Vagina (tissue), 2 donors: ENCODE data around the gene SAMD3. TPM values are rescaled to one million over a fixed set of nuclear protein-coding genes. Genes with fewer than 3 reads are reported as not detected.

ENCODE experiments used
- DNase-seq, 2 donors: peaks; one replicate each; pipeline ENCODE4 v3.0.0-alpha.2; 2017; ENCODE audit errors: extremely low spot score in 2 of 2
- H3K27ac ChIP-seq: fragments of 200-600 bp; sonication (generic); one replicate; pipeline ENCODE4 v1.5.1; 2019
- H3K27me3 ChIP-seq: fragments of 200-600 bp; sonication (generic); one replicate; pipeline ENCODE4 v1.5.1; 2019
- H3K36me3 ChIP-seq, 2 donors: fragments of 200-600 bp; sonication (generic); one replicate each; pipeline ENCODE4 v1.5.1; 2017 to 2019
- H3K4me1 ChIP-seq: fragments of 200-600 bp; sonication (generic); one replicate; pipeline ENCODE4 v1.5.1; 2019
- H3K4me3 ChIP-seq, 2 donors: fragments of 200-600 bp; sonication (generic); 1 replicate in 1 of 2; 2 replicates in 1 of 2; pipeline ENCODE4 v1.5.1; 2016 to 2019
- H3K9me3 ChIP-seq: fragments of 200-600 bp; sonication (generic); one replicate; pipeline ENCODE4 v1.5.1; 2019
- CTCF ChIP-seq, 3 experiments: fragments of 450-650 bp in 2 of 3; fragments of 200-600 bp in 1 of 3; sonication (generic) in 1 of 3; IDR thresholded peaks; one replicate each; pipeline ENCODE4 v1.5.1; 2017 to 2019; ENCODE audit warnings: antibody characterized with exemption in 3 of 3, mild to moderate bottlenecking in 2 of 3, moderate library complexity in 2 of 3
- POLR2A ChIP-seq, 2 donors: fragments of 450-650 bp; IDR thresholded peaks; one replicate each; pipeline ENCODE4 v1.6.1; 2017; ENCODE audit warnings: antibody characterized with exemption in 2 of 2, mild to moderate bottlenecking in 2 of 2, moderate library complexity in 2 of 2
- POLR2AphosphoS5 ChIP-seq, 2 donors: sonication (generic); formaldehyde crosslinking; IDR thresholded peaks; one replicate each; pipeline ENCODE4 v1.9.0; 2017; ENCODE audit warnings: antibody characterized with exemption in 2 of 2, mild to moderate bottlenecking in 2 of 2, low read depth in 1 of 2; ENCODE audit not compliant: insufficient read depth in 1 of 2
- intact Hi-C: fragments of 100-400 bp; cut with DNase I; formaldehyde crosslinking; loops from one replicate; pipeline ENCODE4 v1.15.1; 2023
- total RNA-seq: library from RNA; depleted of rRNA; stranded (reverse); fragments of >200 nt; gene quantifications from one replicate; pipeline ENCODE4 v1.2.3, GENCODE V29; 2016

Gene SAMD3
- total RNA-seq, 1 donor from 2014 or later: 7.6 TPM

GRCh38 chr6:130218134-130218533, 4.6 kb downstream of the SAMD3 start:
- DNase-seq: no peak
- TF ChIP-seq CTCF (IDR thresholded peaks at IDR 0.05) (no peak), POLR2AphosphoS5 (IDR thresholded peaks at IDR 0.05; ENCODE audit: insufficient read depth in 1 of 2, low read depth in 1 of 2) (no peak)
- Histone ChIP-seq H3K4me1 (no peaks in the 10 kb centered on the region), H3K27ac (no peak overlapping the region), H3K4me3 (no peak overlapping the region), H3K27me3 (no peaks in the 10 kb centered on the region), H3K9me3 (no peaks in the 10 kb centered on the region), H3K36me3 (no peaks in the 10 kb centered on the region)
- intact Hi-C loops: no loop called here

GRCh38 chr6:130216620-130217019, 6.1 kb downstream of the SAMD3 start:
- Histone ChIP-seq H3K27ac (no peak overlapping the region), H3K4me3 (no peak overlapping the region), H3K9me3 (no peaks in the 10 kb centered on the region), H3K36me3 (no peaks in the 10 kb centered on the region), H3K4me1 (no peaks in the 10 kb centered on the region), H3K27me3 (no peaks in the 10 kb centered on the region)
- DNase-seq: no peak
- intact Hi-C loops: no loop called here
- no peak for TF ChIP-seq CTCF (IDR thresholded peaks at IDR 0.05)
- no peak for TF ChIP-seq POLR2AphosphoS5 (IDR thresholded peaks at IDR 0.05; ENCODE audit: insufficient read depth in 1 of 2, low read depth in 1 of 2)
- TF ChIP-seq POLR2A (IDR thresholded peaks at IDR 0.05): no peak

- intact Hi-C loops: no loop called here
- DNase-seq: no peak
- H3K9me3 ChIP-seq: no peaks in the 10 kb centered on the region
- no peaks in the 10 kb centered on the region for H3K36me3 ChIP-seq
- H3K27me3 ChIP-seq: no peaks in the 10 kb centered on the region
- H3K4me3 ChIP-seq: no peak overlapping the region
- H3K27ac ChIP-seq: no peak overlapping the region
- TF ChIP-seq POLR2AphosphoS5 (IDR thresholded peaks at IDR 0.05; ENCODE audit: insufficient read depth in 1 of 2, low read depth in 1 of 2): no peak
- no peak for TF ChIP-seq POLR2A (IDR thresholded peaks at IDR 0.05)
- TF ChIP-seq CTCF (IDR thresholded peaks at IDR 0.05): no peak
- H3K4me1 ChIP-seq: no peaks in the 10 kb centered on the region
These were observed 7.2 kb downstream of the SAMD3 start for GRCh38 chr6:130215526-130215925.

GRCh38 chr6:130212215-130212874, 10.4 kb downstream of the SAMD3 start:
- Histone ChIP-seq H3K36me3 (no peaks in the 10 kb centered on the region), H3K4me1 (no peaks in the 10 kb centered on the region), H3K27me3 (no peaks in the 10 kb centered on the region), H3K27ac (no peak overlapping the region), H3K9me3 (no peaks in the 10 kb centered on the region), H3K4me3 (no peak overlapping the region)
- DNase-seq: no peak
- intact Hi-C loops: no loop called here
- no peak for TF ChIP-seq CTCF (IDR thresholded peaks at IDR 0.05)
- TF ChIP-seq POLR2AphosphoS5 (IDR thresholded peaks at IDR 0.05; ENCODE audit: insufficient read depth in 1 of 2, low read depth in 1 of 2): no peak
- no peak for TF ChIP-seq POLR2A (IDR thresholded peaks at IDR 0.05)

GRCh38 chr6:130211691-130212090, 11.1 kb downstream of the SAMD3 start:
- no peaks in the 10 kb centered on the region for H3K4me1 ChIP-seq
- TF ChIP-seq CTCF (IDR thresholded peaks at IDR 0.05) (no peak), POLR2A (IDR thresholded peaks at IDR 0.05) (no peak), POLR2AphosphoS5 (IDR thresholded peaks at IDR 0.05; ENCODE audit: insufficient read depth in 1 of 2, low read depth in 1 of 2) (no peak)
- no peak overlapping the region for H3K27ac ChIP-seq
- DNase-seq: no peak
- no peaks in the 10 kb centered on the region for H3K9me3 ChIP-seq
- H3K27me3 ChIP-seq: no peaks in the 10 kb centered on the region
- intact Hi-C loops: no loop called here
- H3K4me3 ChIP-seq: no peak overlapping the region
- no peaks in the 10 kb centered on the region for H3K36me3 ChIP-seq
